IMR-90 (cell line): ENCODE data around the gene EMC8. TPM values are rescaled to one million over a fixed set of nuclear protein-coding genes. Genes with fewer than 3 reads are reported as not detected.

Experiments used
- ATAC-seq: fragments of 200-7000 bp; cut with Tn5 transposase; 2 replicates; pipeline ENCODE4 v1.9.1; 2020; ENCODE audit warnings: low read depth, mild to moderate bottlenecking, moderate library complexity
- BruUV-seq: library from RNA; stranded (reverse); fragments of 400-500 nt; replicated peaks from 2 replicates; lab custom pipeline; 2021; lab: Mats Ljungman, UMichigan
- CTCF ChIA-PET: fragments of 300-600 bp; formaldehyde crosslinking; extraction: SDS; loops from one replicate; lab custom pipeline; 2021; ENCODE audit warnings: antibody characterized with exemption; lab: Yijun Ruan, JAX
- POLR2A ChIA-PET: fragments of 300-600 bp; sonication (Branson Sonifier 250); formaldehyde crosslinking; loops from one replicate; lab custom pipeline; 2022; ENCODE audit warnings: antibody characterized with exemption; ENCODE audit not compliant: unreplicated experiment; lab: Charles Lee
- DNase-seq: peaks from one replicate; pipeline ENCODE4 v3.0.0; 2013
- H2AFZ ChIP-seq: replicated peaks from 2 replicates; pipeline ENCODE3; 2013; ENCODE audit warnings: low read length, mild to moderate bottlenecking; ENCODE audit not compliant: poor library complexity
- H2AK5ac ChIP-seq: 2 replicates; pipeline ENCODE4 v1.6.1; 2013; ENCODE audit warnings: low read depth, low read length, inconsistent platforms
- H2AK9ac ChIP-seq: replicated peaks from 2 replicates; pipeline ENCODE3; 2013; ENCODE audit warnings: mild to moderate bottlenecking, low read depth, low read length, moderate library complexity; ENCODE audit not compliant: poor library complexity
- H2BK120ac ChIP-seq: 2 replicates; pipeline ENCODE4 v1.6.1; 2013; ENCODE audit warnings: low read depth, low read length, inconsistent platforms
- H2BK15ac ChIP-seq: 3 replicates; pipeline ENCODE4 v1.6.1; 2013; ENCODE audit warnings: low read depth, low read length, inconsistent platforms
- H2BK20ac ChIP-seq: 2 replicates; pipeline ENCODE4 v1.6.1; 2013; ENCODE audit warnings: low read depth, mild to moderate bottlenecking, inconsistent platforms, low read length, moderate library complexity
- H2BK5ac ChIP-seq: 2 replicates; pipeline ENCODE4 v1.6.1; 2013; ENCODE audit warnings: mild to moderate bottlenecking, low read depth, low read length, inconsistent platforms; ENCODE audit not compliant: poor library complexity, severe bottlenecking
- H3K14ac ChIP-seq: replicated peaks from 2 replicates; pipeline ENCODE4 v1.6.1; 2013; ENCODE audit warnings: low read depth, low read length, inconsistent platforms
- H3K18ac ChIP-seq: 2 replicates; pipeline ENCODE4 v1.6.1; 2013; ENCODE audit warnings: low read depth, low read length, control low read depth
- H3K23ac ChIP-seq: 2 replicates; pipeline ENCODE4 v1.6.1; 2013; ENCODE audit warnings: low read depth, low read length, inconsistent platforms
- H3K27ac ChIP-seq: 2 replicates; pipeline ENCODE4 v1.5.1; 2013; ENCODE audit warnings: mild to moderate bottlenecking, control low read depth, low read length; ENCODE audit not compliant: insufficient read depth
- H3K27me3 ChIP-seq: 2 replicates; pipeline ENCODE4 v1.6.1; 2013; ENCODE audit warnings: low read length; ENCODE audit not compliant: control insufficient read depth, insufficient read depth
- H3K36me3 ChIP-seq: 2 replicates; pipeline ENCODE4 v1.6.1; 2013; ENCODE audit warnings: low read length, mixed read lengths; ENCODE audit not compliant: control insufficient read depth, insufficient read depth
- H3K4ac ChIP-seq: 2 replicates; pipeline ENCODE4 v1.6.1; 2013; ENCODE audit warnings: low read depth, low read length, inconsistent platforms
- H3K4me1 ChIP-seq: 2 replicates; pipeline ENCODE4 v1.6.1; 2013; ENCODE audit warnings: low read length, mixed read lengths; ENCODE audit not compliant: control insufficient read depth, insufficient read depth
- H3K4me2 ChIP-seq: 2 replicates; pipeline ENCODE4 v1.6.1; 2013; ENCODE audit warnings: low read depth, mild to moderate bottlenecking, control low read depth, low read length, moderate library complexity
- H3K4me3 ChIP-seq: 2 replicates; pipeline ENCODE4 v1.5.1; 2013; ENCODE audit warnings: low read depth, mild to moderate bottlenecking, control low read depth, low read length, moderate library complexity; ENCODE audit not compliant: insufficient read depth
- H3K56ac ChIP-seq: 2 replicates; pipeline ENCODE4 v1.6.1; 2013; ENCODE audit warnings: low read length, inconsistent platforms; ENCODE audit not compliant: insufficient read depth; ENCODE audit errors: extremely low read depth
- H3K79me1 ChIP-seq, 2 experiments: 2 replicates each; pipeline ENCODE4 v1.6.1; 2013; ENCODE audit warnings: low read length in 2 of 2, inconsistent platforms in 1 of 2, low read depth in 1 of 2
- H3K9ac ChIP-seq: 2 replicates; pipeline ENCODE4 v1.6.1; 2013; ENCODE audit warnings: low read depth, low read length, control low read depth
- H3K9me1 ChIP-seq: 2 replicates; pipeline ENCODE4 v1.6.1; 2013; ENCODE audit warnings: low read length, inconsistent platforms; ENCODE audit not compliant: insufficient read depth
- H3K9me3 ChIP-seq: 2 replicates; pipeline ENCODE4 v1.6.1; 2013; ENCODE audit warnings: low read length; ENCODE audit not compliant: control insufficient read depth, insufficient read depth
- H4K20me1 ChIP-seq: 2 replicates; pipeline ENCODE4 v1.6.1; 2013; ENCODE audit warnings: low read length, inconsistent platforms; ENCODE audit not compliant: insufficient read depth
- H4K5ac ChIP-seq: 2 replicates; pipeline ENCODE4 v1.6.1; 2013; ENCODE audit warnings: mild to moderate bottlenecking, low read depth, low read length, control low read depth
- H4K8ac ChIP-seq, 2 experiments: 2 replicates each; pipeline ENCODE4 v1.6.1; 2013; ENCODE audit warnings: low read depth in 2 of 2, low read length in 2 of 2, control low read depth in 1 of 2, inconsistent platforms in 1 of 2
- H4K91ac ChIP-seq: 2 replicates; pipeline ENCODE4 v1.6.1; 2013; ENCODE audit warnings: low read depth, low read length, inconsistent platforms; ENCODE audit not compliant: insufficient read depth
- BHLHE40 ChIP-seq: fragments of 150-350 bp; IDR thresholded peaks from 2 replicates; pipeline ENCODE4 v1.6.1; 2016; ENCODE audit warnings: mild to moderate bottlenecking, low read depth, low read length
- CEBPB ChIP-seq: IDR thresholded peaks from 2 replicates; pipeline ENCODE4 v1.6.1; 2012; ENCODE audit warnings: low read depth, low read length, improper control_type of control experiment
- CTCF ChIP-seq: conservative IDR thresholded peaks from 2 replicates; pipeline ENCODE4 v1.5.1; 2012; ENCODE audit warnings: mild to moderate bottlenecking, low read depth, low read length, improper control_type of control experiment
- MAFK ChIP-seq: IDR thresholded peaks from 2 replicates; pipeline ENCODE4 v1.6.1; 2012; ENCODE audit warnings: low read depth, low read length, improper control_type of control experiment
- MAZ ChIP-seq: IDR thresholded peaks from 2 replicates; pipeline ENCODE4 v1.6.1; 2012; ENCODE audit warnings: low read depth, mild to moderate bottlenecking, low read length, improper control_type of control experiment, moderate library complexity, borderline replicate concordance
- MXI1 ChIP-seq: IDR thresholded peaks from 2 replicates; pipeline ENCODE4 v1.6.1; 2012; ENCODE audit warnings: low read depth, mild to moderate bottlenecking, low read length, moderate library complexity, borderline replicate concordance
- NFE2L2 ChIP-seq: fragments of 150-350 bp; IDR thresholded peaks from 2 replicates; pipeline ENCODE4 v1.6.1; 2016; ENCODE audit warnings: low read depth, mild to moderate bottlenecking, low read length
- RAD21 ChIP-seq: IDR thresholded peaks from 2 replicates; pipeline ENCODE4 v1.6.1; 2012; ENCODE audit warnings: low read length, improper control_type of control experiment
- RCOR1 ChIP-seq: IDR thresholded peaks from 2 replicates; pipeline ENCODE4 v1.6.1; 2012; ENCODE audit warnings: mild to moderate bottlenecking, low read length, improper control_type of control experiment; ENCODE audit not compliant: insufficient replicate concordance
- RFX5 ChIP-seq: IDR thresholded peaks from 2 replicates; pipeline ENCODE4 v1.8.0; 2012; ENCODE audit warnings: low read depth, mild to moderate bottlenecking, low read length, moderate library complexity
- SMC3 ChIP-seq: fragments of 150-350 bp; IDR thresholded peaks from 2 replicates; pipeline ENCODE4 v1.6.1; 2016; ENCODE audit warnings: low read depth, mild to moderate bottlenecking, antibody characterized with exemption, low read length, moderate library complexity
- WGBS, 2 experiments: methylation state at CpG; one replicate each; pipeline versions ENCODE4 v1.1.5 to v1.1.7; 2013; ENCODE audit warnings: missing lambda C conversion rate in 2 of 2; ENCODE audit not compliant: insufficient read length in 1 of 2; ENCODE audit errors: extremely low coverage in 2 of 2; 5-methylcytosine and 5-hydroxymethylcytosine counted together
- dilution Hi-C: fragments of 300-500 bp; cut with HindIII; formaldehyde crosslinking; loops from one replicate; pipeline ENCODE4 v1.14.3; 2018; ENCODE audit warnings: low sequenced_read_pairs; ENCODE audit not compliant: unreplicated experiment
- in situ Hi-C: fragments of 300-500 bp; cut with MboI; formaldehyde crosslinking; loops from 3 replicates; pipeline ENCODE4 v1.14.3; 2019; ENCODE audit warnings: low sequenced_read_pairs, inconsistent platforms, mixed read lengths
- intact Hi-C: fragments of 100-400 bp; cut with micrococcal nuclease; formaldehyde crosslinking; loops from 2 replicates; pipeline ENCODE4 v1.10.0; 2022
- polyA plus RNA-seq, 3 experiments: library from polyadenylated mRNA; depleted of rRNA; stranded (reverse); fragments of >200 nt; gene quantifications; 2 replicates each; pipeline ENCODE4 v1.2.3, GENCODE V29; 2012; ENCODE audit warnings: low replicate concordance in 1 of 3
- total RNA-seq: library from RNA; depleted of rRNA; stranded (reverse); fragments of >200 nt; gene quantifications from 2 replicates; pipeline ENCODE4 v1.2.3, GENCODE V29; 2012

The EMC8 gene
- total and polyA plus RNA-seq, 2 of the 4 experiments (the other 2 are of a cell fraction), result 23.7 to 48.9 TPM

DNA sequence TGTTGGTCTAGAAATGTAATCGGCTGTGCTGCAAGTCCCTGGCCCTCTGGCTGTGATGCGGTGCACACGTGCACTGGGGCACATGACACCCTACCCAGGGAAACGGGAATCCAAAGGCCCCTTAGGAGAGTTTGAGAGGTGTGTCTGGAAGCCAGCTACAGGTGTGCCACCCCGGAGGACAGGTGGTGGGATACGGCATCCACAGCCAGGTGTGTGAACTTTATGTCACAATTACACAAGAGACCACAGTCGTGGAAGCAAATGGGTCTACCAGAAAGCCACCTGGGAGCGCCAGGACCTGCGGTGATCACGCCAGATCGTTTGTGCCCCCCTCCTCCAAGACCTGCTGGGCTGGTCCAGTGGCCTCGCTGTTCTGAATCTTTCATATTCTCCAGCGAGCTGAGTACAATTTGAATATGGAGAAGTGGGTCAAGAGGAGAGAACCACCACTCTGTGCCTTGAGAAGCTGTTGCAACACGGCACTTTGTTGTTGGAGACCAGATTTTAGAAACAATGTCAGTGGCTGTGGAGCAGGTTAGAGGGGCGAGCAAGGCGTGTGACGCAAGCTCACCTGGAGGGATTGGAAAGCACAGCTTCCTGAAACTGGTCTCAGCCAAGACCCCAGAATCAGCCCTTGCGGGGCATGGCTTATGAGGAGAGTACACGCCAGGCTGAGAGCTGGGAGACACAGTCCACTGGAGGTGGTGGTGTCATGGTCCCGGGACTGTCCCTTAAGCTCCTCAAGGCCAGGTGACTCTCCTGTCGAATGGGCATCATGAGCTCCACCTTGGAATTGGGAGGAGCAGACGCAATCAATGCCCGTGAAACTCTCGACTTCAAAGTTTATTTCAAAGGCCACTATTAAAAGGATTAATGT lies 37.6 kb upstream of the EMC8 start:
- dilution Hi-C loops (no loop called here), intact Hi-C loops (no loop called here), in situ Hi-C loops (no loop called here)
- no peak overlapping the region for H3K56ac ChIP-seq
- TF ChIP-seq RAD21, result no peak
- TF ChIP-seq RFX5, result no peak
- no peak for TF ChIP-seq MAZ
- no peak for TF ChIP-seq RCOR1
- no peak for TF ChIP-seq MXI1
- TF ChIP-seq SMC3, result no peak
- no peak for TF ChIP-seq MAFK
- no peak for TF ChIP-seq NFE2L2
- TF ChIP-seq BHLHE40, result no peak
- no peak for TF ChIP-seq CEBPB
- TF ChIP-seq CTCF, result no peak
- no peak overlapping the region for H3K27ac ChIP-seq
- H3K14ac ChIP-seq, result no peak overlapping the region
- H4K5ac ChIP-seq, result no peak overlapping the region
- ChIA-PET CTCF (interaction anchor here (0.6 kb wide), 1 partner anchor 1155 kb away, joined by 5 read pairs; no protein-coding TSS in a partner anchor), POLR2A (no interaction called here)
- ATAC-seq, result no peak
- DNase-seq, result no peak
- WGBS, 2 experiments, result 65% methylated on average over 7 of the region's 24 CpGs; no CpG with 5 or more reads in 1 of the 2 experiments
- peaks cover 65% of the 10 kb centered on the region for H3K27me3 ChIP-seq
- H3K4me2 ChIP-seq, result no peak overlapping the region
- H3K79me1 ChIP-seq, result no peaks in the 10 kb centered on the region
- no peaks in the 10 kb centered on the region for H3K9me1 ChIP-seq
- no TSS peak for BruUV-seq
- H3K9ac ChIP-seq, result no peak overlapping the region
- no peak overlapping the region for H2BK15ac ChIP-seq
- H2AK5ac ChIP-seq, result no peak overlapping the region
- H3K4me3 ChIP-seq, result no peak overlapping the region
- no peak overlapping the region for H2BK5ac ChIP-seq
- H2AK9ac ChIP-seq, result no peak overlapping the region
- no peak overlapping the region for H4K8ac ChIP-seq
- peaks cover 9% of the 10 kb centered on the region; the same call in 1 of the 2 replicates for H3K9me3 ChIP-seq
- no peaks in the 10 kb centered on the region for H3K4me1 ChIP-seq
- no peak overlapping the region for H4K91ac ChIP-seq
- H4K20me1 ChIP-seq, result no peaks in the 10 kb centered on the region
- H2BK20ac ChIP-seq, result no peak overlapping the region
- no peak overlapping the region for H3K4ac ChIP-seq
- H3K18ac ChIP-seq, result no peak overlapping the region
- no peak overlapping the region for H2AFZ ChIP-seq
- H2BK120ac ChIP-seq, result no peak overlapping the region
- H3K23ac ChIP-seq, result no peak overlapping the region
- H3K36me3 ChIP-seq, result no peaks in the 10 kb centered on the region
